GM10248 (cell line): ENCODE results near the gene MFN2.

Experiments
- CTCF ChIA-PET: fragments of 300-600 bp; sonication (Branson Sonifier 250); formaldehyde crosslinking; extraction: SDS; loops from one replicate; lab custom pipeline; 2021; ENCODE audit warnings: antibody characterized with exemption; lab: Yijun Ruan, JAX
- POLR2A ChIA-PET: fragments of 350-650 bp; sonication (Branson Sonifier 250); formaldehyde crosslinking; extraction: SDS; loops from one replicate; lab custom pipeline; 2020; ENCODE audit warnings: antibody characterized with exemption; lab: Yijun Ruan, JAX
- DNase-seq: peaks from one replicate; pipeline ENCODE4 v3.0.0; 2012; ENCODE audit errors: extremely low spot score
- CTCF ChIP-seq: IDR thresholded peaks from 2 replicates; pipeline ENCODE4 v1.5.1; 2012; ENCODE audit warnings: mild to moderate bottlenecking, low read depth; ENCODE audit errors: extremely low read depth, missing control alignments, control extremely low read depth

Gene MFN2

GRCh38 chr1:12047120-12047876 is 67.1 kb downstream of the MFN2 start:
- ChIA-PET CTCF (interaction anchor here (1.0 to 2.9 kb wide), 6 partner anchors 10 to 47 kb away, joined by 3 to 12 read pairs (median 6); no protein-coding TSS in a partner anchor), POLR2A (interaction anchor here (0.9 to 2.9 kb wide), 5 partner anchors 21 to 140 kb away, joined by 3 to 8 read pairs (median 4); partner anchors contain the start of gene MIIP)
- TF ChIP-seq CTCF = no peak
- DNase-seq = peak; percentile 76

DNA sequence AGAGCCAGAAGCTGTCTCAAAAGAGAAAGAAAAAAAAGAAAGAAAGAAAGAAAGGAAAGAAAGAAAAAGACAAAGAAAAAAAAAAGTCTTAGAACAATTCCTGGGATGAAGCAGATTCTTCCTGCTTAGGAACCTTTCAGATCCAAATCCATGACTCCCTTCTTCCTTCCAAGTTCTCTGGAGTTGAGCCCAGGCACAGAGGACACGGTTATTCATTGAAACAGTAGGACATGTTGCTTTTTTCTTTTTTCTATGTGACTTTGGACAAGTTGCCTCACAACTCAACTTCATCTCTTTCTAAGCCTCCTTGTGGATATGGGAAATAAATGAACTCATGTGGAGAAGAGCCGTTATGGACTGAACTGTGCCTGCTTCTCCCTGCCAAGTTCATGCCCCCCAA is 68.1 kb downstream of the MFN2 start:
- CTCF ChIA-PET = interaction anchor here (1.0 to 2.7 kb wide), 4 partner anchors 8 to 30 kb away, joined by 4 to 12 read pairs (median 8); no protein-coding TSS in a partner anchor
- POLR2A ChIA-PET = no interaction called here
- no peak for DNase-seq
- TF ChIP-seq CTCF = no peak

GRCh38 chr1:12049616-12050015 is 69.4 kb downstream of the MFN2 start:
- no peak for DNase-seq
- TF ChIP-seq CTCF = no peak
- POLR2A ChIA-PET = interaction anchor here (0.7 to 1.5 kb wide), 2 partner anchors 30 to 141 kb away, joined by 3 read pairs; partner anchors contain the start of gene MIIP
- CTCF ChIA-PET = interaction anchor here (1.0 to 4.1 kb wide), 6 partner anchors 9 to 75 kb away, joined by 4 to 45 read pairs (median 5); partner anchors contain the start of gene TNFRSF8

- POLR2A ChIA-PET = interaction anchor here (1.3 to 2.1 kb wide), 5 partner anchors 11 to 143 kb away, joined by 6 to 12 read pairs (median 8); partner anchors contain the start of gene MIIP
- CTCF ChIA-PET = interaction anchor here (1.0 to 4.1 kb wide), 16 partner anchors 9 to 143 kb away, joined by 3 to 45 read pairs (median 4); partner anchors contain the start of gene TNFRSF8
- DNase-seq = no peak
- TF ChIP-seq CTCF = no peak
Measured at GRCh38 chr1:12051361-12051760, 71.1 kb downstream of the MFN2 start.

GRCh38 chr1:12052008-12052573 is 71.8 kb downstream of the MFN2 start:
- ChIA-PET POLR2A (interaction anchor here (0.6 to 2.1 kb wide), 7 partner anchors 12 to 144 kb away, joined by 4 to 13 read pairs (median 8); partner anchors contain the start of gene MIIP), CTCF (interaction anchor here (1.0 to 4.1 kb wide), 16 partner anchors 8 to 144 kb away, joined by 3 to 45 read pairs (median 4); partner anchors contain the start of gene TNFRSF8)
- TF ChIP-seq CTCF = no peak
- peak; percentile 86 for DNase-seq
